ENCODE data around the gene PTPRE. TPM values are rescaled to one million over a fixed set of nuclear protein-coding genes. Genes with fewer than 3 reads are reported as not detected.

PTPRE gene
- total RNA-seq, 2 donors from 2014 or later: 26.9 to 36.1 TPM

- ATAC-seq (no peak), DNase-seq (no peak)
- intact Hi-C loops (cut with DNase I, micrococcal nuclease): loop anchor here in 1 of 2 donors (10.0 kb wide), 1 partner anchor 110 kb away; no protein-coding TSS in a partner anchor
Measured at GRCh38 chr10:127904311-127905000, 2.4 kb upstream of the PTPRE start.

GRCh38 chr10:127905001-127905847, 1.7 kb upstream of the PTPRE start:
- intact Hi-C loops (cut with DNase I, micrococcal nuclease): loop anchor here (5.0 to 10.0 kb wide), 2 partner anchors 107 to 110 kb away; no protein-coding TSS in a partner anchor

GRCh38 chr10:127905848-127906261, 1.0 kb upstream of the PTPRE start:
- no peak for DNase-seq
- intact Hi-C loops (cut with DNase I, micrococcal nuclease): loop anchor here (5.0 to 10.0 kb wide), 2 partner anchors 106 to 109 kb away; no protein-coding TSS in a partner anchor
- ATAC-seq: no peak

More at GRCh38 chr10:127905001-127905847, 1.7 kb upstream of the PTPRE start:
- ATAC-seq: peak; percentile 6
- DNase-seq: no peak

DNA sequence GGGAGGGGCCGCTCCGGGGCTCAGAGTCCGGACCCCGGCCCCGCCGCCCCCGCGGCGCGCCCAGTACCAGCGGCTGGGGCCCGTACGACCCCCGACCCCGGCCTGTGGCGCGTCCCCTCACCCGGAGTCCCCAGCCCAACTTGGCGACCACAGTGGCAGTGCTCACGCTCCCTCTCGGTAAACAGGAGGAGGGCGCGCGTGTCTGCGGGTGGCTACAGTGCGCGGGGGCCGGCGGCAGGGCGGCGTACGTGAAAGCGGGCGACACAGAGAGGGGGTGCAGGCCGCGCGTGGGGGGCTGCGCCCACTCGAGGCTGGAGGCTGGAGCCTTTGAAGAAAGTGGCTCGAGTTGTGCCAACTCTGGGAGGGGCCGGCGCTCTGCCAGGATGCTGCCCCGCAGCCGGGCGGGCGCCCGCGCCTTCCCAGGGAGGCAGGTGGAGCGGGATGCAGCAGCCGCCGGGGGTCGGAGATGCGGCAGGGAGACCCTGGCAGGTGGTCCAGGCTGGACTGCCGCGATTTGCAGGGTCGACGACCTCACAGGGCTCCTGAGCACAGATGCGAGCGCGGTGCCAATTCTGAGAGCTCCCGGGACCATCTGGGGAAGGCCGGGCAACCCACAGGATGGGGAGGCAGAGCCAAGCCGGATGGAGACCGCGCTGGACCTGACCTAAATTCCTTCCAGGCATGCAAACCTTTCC, 655 bp downstream of the PTPRE start:
- ATAC-seq (peak; percentile 10), DNase-seq (peak in 1 of 2 donors; percentile 59)
- intact Hi-C loops (cut with DNase I, micrococcal nuclease): loop anchor here (5.0 to 10.0 kb wide), 2 partner anchors 105 to 107 kb away; no protein-coding TSS in a partner anchor

DNA sequence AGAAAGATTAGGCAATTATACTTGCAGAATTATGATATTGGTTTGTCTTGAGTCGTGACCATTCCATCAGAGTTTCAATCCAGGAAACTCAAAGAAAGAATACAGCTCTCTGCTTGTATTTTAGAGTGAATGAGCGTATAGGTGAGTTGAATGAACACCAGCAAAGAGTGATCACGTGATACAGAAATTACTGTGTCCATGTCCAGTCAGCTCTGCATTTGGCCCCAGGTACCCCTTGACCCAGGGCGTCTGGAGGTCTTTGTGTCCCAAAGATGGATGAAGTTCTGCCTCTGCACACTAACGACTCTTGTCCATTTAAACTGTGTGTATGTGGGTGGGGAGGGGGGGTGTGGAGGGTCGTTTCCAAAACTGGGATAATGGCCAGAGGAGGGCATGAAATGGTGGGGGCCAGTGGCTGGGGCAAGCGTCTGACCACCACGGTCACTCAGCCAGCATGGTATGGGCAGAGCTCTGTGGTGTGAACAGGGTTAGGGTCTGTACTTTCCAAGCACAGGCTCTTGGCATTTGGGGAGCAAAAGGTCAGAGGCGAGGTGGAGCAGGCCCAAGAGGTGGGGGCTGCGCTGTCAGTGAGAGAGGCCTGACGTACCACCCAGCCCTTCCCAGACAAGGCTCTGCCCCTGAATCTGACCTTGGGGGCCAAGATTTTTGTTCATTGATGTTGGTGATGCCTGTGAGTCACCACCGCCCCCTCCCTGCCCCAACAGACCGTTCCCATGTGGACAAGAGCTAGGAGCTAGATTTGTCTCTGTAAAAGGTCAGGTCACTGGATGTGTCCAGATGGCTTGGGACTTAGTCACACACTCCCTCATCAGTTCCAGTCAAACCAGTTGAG, 1.4 kb downstream of the PTPRE start:
- ATAC-seq: no peak
- intact Hi-C loops (cut with DNase I, micrococcal nuclease): loop anchor here (5.0 to 10.0 kb wide), 2 partner anchors 104 to 106 kb away; no protein-coding TSS in a partner anchor
- DNase-seq: no peak

DNA sequence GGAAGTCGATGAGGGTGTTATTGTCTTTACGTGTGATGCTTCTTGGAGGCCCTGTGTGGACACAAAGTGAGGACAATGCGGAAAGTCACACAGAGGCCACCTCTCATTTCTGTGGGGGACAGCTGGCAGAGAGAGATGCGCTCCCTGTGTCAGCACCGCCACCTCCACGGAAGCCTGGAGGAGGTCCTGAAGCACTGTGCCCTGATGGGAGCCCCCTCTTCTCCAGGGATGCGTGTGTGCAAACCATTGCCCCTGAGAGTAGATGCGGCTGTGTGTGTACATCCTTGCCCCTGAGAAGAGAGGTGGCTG, 2.0 kb downstream of the PTPRE start:
- intact Hi-C loops (cut with DNase I, micrococcal nuclease): loop anchor here (5.0 to 10.0 kb wide), 2 partner anchors 103 to 106 kb away; no protein-coding TSS in a partner anchor
- no peak for ATAC-seq

DNA sequence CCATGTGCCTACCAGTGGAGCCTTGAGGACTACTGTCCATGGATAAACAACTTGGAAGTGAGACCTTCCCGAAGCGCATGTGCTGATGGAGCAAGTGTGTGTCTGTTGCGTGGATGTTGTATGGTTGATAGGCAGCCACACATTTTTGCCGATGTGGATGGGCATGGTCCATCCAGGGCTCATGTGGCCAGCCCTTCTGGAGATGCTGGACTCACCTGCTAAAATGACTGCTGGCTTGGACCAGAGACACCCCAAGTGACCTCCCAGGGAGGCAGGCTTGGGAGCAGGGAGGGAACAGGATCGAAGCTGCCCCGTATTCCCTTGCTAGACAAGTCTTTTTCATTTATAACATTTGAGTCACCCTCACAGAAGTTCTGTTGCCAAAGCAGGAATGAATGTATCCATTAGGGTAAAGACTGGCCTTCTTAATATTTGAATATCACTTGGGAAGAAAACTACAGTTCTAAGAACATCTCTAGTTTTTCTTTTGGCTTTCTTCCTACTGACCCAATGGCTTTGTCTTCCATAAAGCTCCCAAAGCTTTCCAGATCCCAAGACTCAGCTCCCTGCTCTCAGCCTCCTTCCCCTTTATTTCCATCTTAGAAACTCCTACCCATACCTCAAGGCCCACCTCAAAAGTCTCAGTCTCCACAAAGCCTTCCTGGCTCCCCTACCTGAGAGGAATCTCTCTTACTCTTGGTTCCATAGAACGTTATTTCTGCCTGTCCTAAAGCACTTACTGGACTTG, 3.0 kb downstream of the PTPRE start:
- ATAC-seq (no peak), DNase-seq (no peak)
- intact Hi-C loops (cut with DNase I, micrococcal nuclease): loop anchor here (5.0 to 10.0 kb wide), 2 partner anchors 102 to 105 kb away; no protein-coding TSS in a partner anchor

More for the DNA sequence above, 2.0 kb downstream of the PTPRE start:
- DNase-seq: no peak

DNA sequence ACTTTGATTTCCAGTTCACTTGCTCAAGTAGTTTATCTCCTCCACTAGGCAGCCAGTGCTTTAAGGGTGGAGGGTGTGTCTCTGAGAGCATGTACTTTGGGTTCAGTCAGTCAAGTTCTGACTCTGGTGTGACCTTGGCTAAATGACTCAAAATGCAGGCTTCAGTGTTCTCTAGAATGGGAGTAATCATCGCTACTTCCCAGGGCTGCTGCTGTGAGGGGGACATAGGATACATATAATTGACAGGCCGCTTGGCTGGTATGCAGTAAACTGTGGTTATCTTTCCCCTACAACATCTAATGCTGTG, 3.5 kb downstream of the PTPRE start:
- DNase-seq: no peak
- ATAC-seq: no peak
- intact Hi-C loops (cut with DNase I, micrococcal nuclease): no loop called here

GRCh38 chr10:127911218-127911866, 4.4 kb downstream of the PTPRE start:
- ATAC-seq (no peak), DNase-seq (no peak)
- intact Hi-C loops (cut with DNase I, micrococcal nuclease): no loop called here

DNA sequence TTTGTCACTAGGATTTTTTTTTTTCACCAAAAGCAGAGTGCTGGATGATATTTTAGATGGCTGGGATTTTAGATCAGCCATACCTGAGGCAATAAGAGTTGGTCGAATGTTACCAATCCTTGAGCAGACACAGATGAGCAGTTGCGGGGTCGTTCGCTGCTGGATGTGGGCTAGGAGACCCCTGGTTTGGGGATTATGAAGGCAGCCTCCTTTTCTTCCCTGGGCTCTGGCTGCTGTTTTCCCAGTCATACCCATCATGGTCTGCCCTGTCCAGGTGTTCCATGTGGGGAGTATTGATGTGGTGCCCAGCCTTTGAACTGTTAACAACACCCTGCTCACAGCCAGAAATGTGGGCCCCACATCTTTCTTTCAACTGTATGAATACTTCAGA, 5.0 kb downstream of the PTPRE start:
- DNase-seq: no peak
- no peak for ATAC-seq
- intact Hi-C loops (cut with DNase I, micrococcal nuclease): no loop called here

- DNase-seq (no peak), ATAC-seq (no peak)
- intact Hi-C loops (cut with DNase I, micrococcal nuclease): no loop called here
Measured at GRCh38 chr10:127912607-127913367, 5.9 kb downstream of the PTPRE start.

DNA sequence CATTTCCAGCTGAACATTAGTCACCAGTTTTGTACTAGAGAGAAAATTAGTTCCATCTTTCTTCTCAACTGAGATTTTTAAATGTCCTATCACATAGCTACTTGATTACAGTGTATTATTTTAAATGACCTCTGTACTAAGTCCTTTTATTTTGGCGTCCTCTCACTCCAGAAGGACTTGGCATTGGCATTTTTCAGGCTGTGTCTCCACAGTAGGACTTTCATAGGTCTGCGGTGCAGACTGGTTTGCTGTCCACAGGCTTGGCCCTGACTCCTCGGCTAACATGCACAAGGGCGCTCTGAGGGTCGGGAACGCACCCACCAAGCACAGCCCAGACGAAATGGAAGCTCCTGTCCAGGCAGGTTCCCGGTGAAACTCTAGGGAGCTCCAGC, 6.5 kb downstream of the PTPRE start:
- intact Hi-C loops (cut with DNase I, micrococcal nuclease): no loop called here
- DNase-seq: no peak
- no peak for ATAC-seq

DNA sequence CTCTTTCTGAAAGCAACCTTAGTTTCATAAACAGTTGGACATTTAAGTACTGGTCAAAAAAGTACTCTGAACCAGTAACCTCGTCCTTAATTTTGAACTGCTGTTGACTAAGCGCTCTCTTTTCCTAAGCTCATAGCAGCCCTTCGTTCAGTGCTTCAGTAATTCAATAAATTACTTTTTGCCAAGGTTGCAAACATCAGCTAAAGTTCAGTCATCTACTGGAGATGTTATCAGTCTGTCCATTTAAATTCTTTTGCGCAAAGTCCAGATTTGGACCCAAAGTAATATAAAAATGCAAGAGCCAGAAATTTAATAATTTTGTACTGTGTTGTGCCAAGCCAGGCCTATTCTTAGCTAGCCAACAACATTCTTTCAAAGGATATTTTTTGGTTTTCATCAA, 8.4 kb downstream of the PTPRE start:
- intact Hi-C loops (cut with DNase I, micrococcal nuclease): no loop called here
- DNase-seq (no peak), ATAC-seq (no peak)

DNA sequence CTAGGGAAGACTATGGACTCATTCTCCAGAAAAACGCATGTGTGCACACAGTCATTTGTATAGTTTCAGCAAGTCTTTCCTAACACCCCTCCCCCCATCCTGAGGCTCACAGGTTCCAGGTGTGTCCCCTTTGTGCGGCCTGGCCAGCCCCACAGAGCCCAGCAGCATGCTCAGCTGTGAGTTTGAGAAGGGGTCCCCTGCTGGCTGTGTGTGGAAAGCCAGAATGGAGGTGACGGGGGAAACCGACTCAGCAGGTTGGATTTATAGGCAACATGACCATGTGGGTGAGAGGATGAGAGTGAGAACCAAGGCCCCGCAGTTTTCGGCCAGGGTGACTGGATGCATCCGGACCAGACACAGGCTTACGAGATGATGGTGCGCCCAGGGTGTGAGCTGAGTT, 9.9 kb downstream of the PTPRE start:
- ATAC-seq (no peak), DNase-seq (no peak)
- intact Hi-C loops (cut with DNase I, micrococcal nuclease): no loop called here

DNA sequence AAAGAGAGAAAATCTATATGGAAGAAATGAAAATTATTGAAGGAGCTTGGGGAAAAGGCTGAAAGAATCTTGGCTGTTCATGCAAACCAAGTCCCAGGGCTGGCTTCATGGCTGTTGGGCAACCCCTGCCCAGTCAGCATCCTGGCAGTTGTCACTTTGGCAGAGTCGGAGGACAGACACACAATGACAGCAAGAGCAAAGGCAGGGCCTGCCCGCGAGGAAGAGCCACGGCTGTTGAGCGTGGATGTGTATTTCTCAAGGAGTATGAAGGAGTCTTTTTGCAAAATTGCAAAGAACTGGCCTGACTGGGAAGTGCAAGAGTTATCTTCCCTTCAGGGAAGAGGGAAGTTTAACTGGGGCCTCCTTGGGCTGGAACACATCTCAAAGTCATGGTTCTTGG, 11.7 kb downstream of the PTPRE start:
- DNase-seq: no peak

DNA sequence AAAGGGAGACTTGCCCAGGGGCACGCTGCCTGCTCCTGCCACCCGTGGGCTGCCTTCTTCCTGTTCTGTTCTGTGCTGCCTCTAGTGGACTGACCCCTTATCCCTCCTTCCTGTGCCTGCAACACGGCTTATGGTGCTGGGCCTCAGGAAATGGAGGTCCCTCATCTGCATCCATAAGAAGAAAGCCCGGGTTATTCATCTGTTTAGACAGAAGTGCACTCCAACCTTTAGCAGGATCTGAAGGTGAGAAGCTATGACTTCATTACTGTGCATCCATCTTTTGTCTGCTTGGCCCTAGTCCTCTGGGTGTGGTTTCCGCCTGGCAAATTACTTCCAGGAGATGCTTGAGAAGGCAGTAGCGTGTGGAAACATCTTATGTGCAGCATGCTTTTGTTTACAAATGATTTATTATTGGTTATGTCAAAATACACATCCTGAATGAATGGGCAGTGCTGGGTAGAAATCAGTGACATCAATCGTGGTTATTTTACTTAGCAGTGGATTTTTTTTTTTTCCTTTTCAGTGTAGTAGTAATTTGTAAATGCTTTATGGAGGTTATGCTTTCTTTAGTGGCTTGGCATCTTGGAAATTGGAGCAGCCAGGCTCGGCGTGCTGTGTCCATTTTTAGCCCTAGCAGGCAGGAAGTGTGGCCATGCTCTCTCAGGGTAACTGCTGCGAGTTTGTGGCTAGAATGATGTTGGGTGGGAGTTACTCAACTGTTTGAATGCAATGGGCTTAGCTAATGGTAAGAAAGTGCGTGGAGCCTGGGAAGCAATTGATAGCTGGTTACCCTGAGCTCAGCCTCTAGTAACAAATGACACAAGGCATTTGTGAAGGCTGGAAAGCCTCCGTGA, 12.7 kb downstream of the PTPRE start:
- no peak for DNase-seq

More for the DNA sequence above, 11.7 kb downstream of the PTPRE start:
- ATAC-seq: no peak
- intact Hi-C loops (cut with DNase I, micrococcal nuclease): no loop called here

More for the DNA sequence above, 12.7 kb downstream of the PTPRE start:
- intact Hi-C loops (cut with DNase I, micrococcal nuclease): no loop called here
- ATAC-seq: peak; percentile 40

Data from left colon (tissue), 2 donors.